Left colon (tissue), 2 donors: ENCODE measurements around the gene JKAMP. TPM values are rescaled to one million over a fixed set of nuclear protein-coding genes. Genes with fewer than 3 reads are reported as not detected.
"Not testable (repeated sequence)": the region's sequence is repeated elsewhere in the genome, so short reads cannot be mapped to it uniquely, and the experiment has no call there.

Experiments used
- ATAC-seq: fragments of 200-7000 bp; cut with Tn5 transposase; one replicate; pipeline ENCODE4 v1.9.1; 2020; ENCODE audit warnings: mild to moderate bottlenecking, moderate library complexity
- DNase-seq, 2 donors: peaks; one replicate each; pipeline ENCODE4 v3.0.0-alpha.2; 2020
- intact Hi-C, 2 donors: fragments of 100-400 bp; cut with DNase I in 1 of 2; cut with micrococcal nuclease in 1 of 2; formaldehyde crosslinking; loops; one replicate each; pipeline versions ENCODE4 v1.11.2 to v1.14.0; 2022; cut with DNase I, micrococcal nuclease
- long read RNA-seq: library from polyadenylated mRNA; unstranded; transcript quantifications from one replicate; pipeline ENCODE4 v2.0.0, GENCODE V29; 2021
- total RNA-seq, 2 donors: library from RNA; stranded (reverse); fragmentation: NEBNext Ultra II Directional; extraction: Animal tissue kit (Norgen Biotek cat#: 25700); gene quantifications; one replicate each; pipeline ENCODE4 v1.2.1, GENCODE V29; 2021
- donor health status: DM: no; HTN: no; CAD: no.
- donor health status: DM: yes; HTN: yes; CAD: no.

Gene JKAMP
- 10 to 100 TPM; 33.6 to 40.8 TPM for total RNA-seq
- long read RNA-seq, transcript JKAMP-201 (7 exons, 1,726 nt), result major isoform, 77 of 101 reads
- long read RNA-seq, transcript JKAMP-203 (7 exons, 1,636 nt), result minor isoform, 15 of 101 reads
- long read RNA-seq, partial matches to known transcripts, result 1 of 101 reads
- long read RNA-seq, other reads (novel, unspliced or antisense), result 4 of 101 reads

- DNase-seq, result peak; percentile 97 to 100
- intact Hi-C loops, result no loop called here
- ATAC-seq, result peak; percentile 92
These were observed at the start of gene JKAMP, which contains the start of gene L3HYPDH for GRCh38 chr14:59483819-59484638. JKAMP (plus strand) TSS chr14:59484517; CDS start chr14:59484590, 73 bp downstream. L3HYPDH (minus strand) TSS chr14:59484408; CDS start chr14:59484316, 92 bp downstream.

GRCh38 chr14:59435101-59435500 is 49.2 kb upstream of the JKAMP start:
- intact Hi-C loops, result no loop called here
- ATAC-seq (no peak), DNase-seq (no peak)

- intact Hi-C loops, result no loop called here
- DNase-seq, result no peak
- ATAC-seq, result no peak
These were observed 48.3 kb upstream of the JKAMP start for GRCh38 chr14:59435987-59436386.

GRCh38 chr14:59438195-59438647 is 46.1 kb upstream of the JKAMP start:
- DNase-seq, result no peak
- intact Hi-C loops, result no loop called here
- no peak for ATAC-seq

GRCh38 chr14:59439256-59439965 is 44.9 kb upstream of the JKAMP start:
- no peak for DNase-seq
- ATAC-seq, result no peak
- intact Hi-C loops, result no loop called here

- intact Hi-C loops, ATAC-seq, DNase-seq: not testable (repeated sequence)
These were observed 35.6 kb upstream of the JKAMP start for GRCh38 chr14:59448673-59449072.

- ATAC-seq (no peak), DNase-seq (no peak)
- intact Hi-C loops, result no loop called here
These were observed 33.6 kb upstream of the JKAMP start for GRCh38 chr14:59450716-59451115.

GRCh38 chr14:59451849-59452248 is 32.5 kb upstream of the JKAMP start:
- ATAC-seq (no peak), DNase-seq (no peak)
- intact Hi-C loops, result no loop called here

- ATAC-seq (no peak), DNase-seq (no peak)
- intact Hi-C loops, result no loop called here
These were observed 30.2 kb upstream of the JKAMP start for GRCh38 chr14:59454139-59454538.

GRCh38 chr14:59455411-59455810 is 28.9 kb upstream of the JKAMP start:
- intact Hi-C loops, result no loop called here
- DNase-seq (no peak), ATAC-seq (no peak)

GRCh38 chr14:59458486-59458885 is 25.8 kb upstream of the JKAMP start:
- no peak for ATAC-seq
- intact Hi-C loops, result no loop called here
- DNase-seq, result no peak

GRCh38 chr14:59460378-59460777 is 23.9 kb upstream of the JKAMP start:
- no peak for DNase-seq
- ATAC-seq, result no peak
- intact Hi-C loops, result no loop called here

GRCh38 chr14:59461891-59462290 is 22.4 kb upstream of the JKAMP start:
- DNase-seq, result no peak
- intact Hi-C loops, result no loop called here
- ATAC-seq, result no peak

- ATAC-seq (no peak), DNase-seq (peak in 1 of 2 donors; percentile 26)
- intact Hi-C loops, result no loop called here
These were observed 20.4 kb upstream of the JKAMP start for GRCh38 chr14:59463787-59464485.

GRCh38 chr14:59464486-59465315 is 19.6 kb upstream of the JKAMP start:
- intact Hi-C loops, result no loop called here
- DNase-seq (peak; percentile 49 to 75), ATAC-seq (peak; percentile 79)

GRCh38 chr14:59465316-59466135 is 18.8 kb upstream of the JKAMP start, which contains the start of gene GPR135:
GPR135 (minus strand) TSS chr14:59465380; CDS start chr14:59465226, 154 bp downstream.
- DNase-seq, result no peak
- intact Hi-C loops, result no loop called here
- peak; percentile 36 for ATAC-seq

GRCh38 chr14:59474172-59474571 is 10.1 kb upstream of the JKAMP start:
- intact Hi-C loops, result no loop called here
- ATAC-seq (no peak), DNase-seq (no peak)
